Stimulated activated CD8-positive, alpha-beta memory T cell treated with anti-CD3 and anti-CD28 coated beads, Interleukin-2, amount 100 ng/mL, for 48 hours (primary cell): Measurements from ENCODE around the gene DNAJC16.
A peak's percentile ranks its signal among the peaks of the same experiment; 100 is the strongest.
"Not testable (repeated sequence)": the region's sequence is repeated elsewhere in the genome, so short reads cannot be mapped to it uniquely, and the experiment has no call there.

Experiments
- DNase-seq, 2 donors: peaks; one replicate each; pipeline ENCODE4 v3.0.0-alpha.2; 2020; ENCODE audit warnings: low read depth in 2 of 2

The DNAJC16 gene

DNA sequence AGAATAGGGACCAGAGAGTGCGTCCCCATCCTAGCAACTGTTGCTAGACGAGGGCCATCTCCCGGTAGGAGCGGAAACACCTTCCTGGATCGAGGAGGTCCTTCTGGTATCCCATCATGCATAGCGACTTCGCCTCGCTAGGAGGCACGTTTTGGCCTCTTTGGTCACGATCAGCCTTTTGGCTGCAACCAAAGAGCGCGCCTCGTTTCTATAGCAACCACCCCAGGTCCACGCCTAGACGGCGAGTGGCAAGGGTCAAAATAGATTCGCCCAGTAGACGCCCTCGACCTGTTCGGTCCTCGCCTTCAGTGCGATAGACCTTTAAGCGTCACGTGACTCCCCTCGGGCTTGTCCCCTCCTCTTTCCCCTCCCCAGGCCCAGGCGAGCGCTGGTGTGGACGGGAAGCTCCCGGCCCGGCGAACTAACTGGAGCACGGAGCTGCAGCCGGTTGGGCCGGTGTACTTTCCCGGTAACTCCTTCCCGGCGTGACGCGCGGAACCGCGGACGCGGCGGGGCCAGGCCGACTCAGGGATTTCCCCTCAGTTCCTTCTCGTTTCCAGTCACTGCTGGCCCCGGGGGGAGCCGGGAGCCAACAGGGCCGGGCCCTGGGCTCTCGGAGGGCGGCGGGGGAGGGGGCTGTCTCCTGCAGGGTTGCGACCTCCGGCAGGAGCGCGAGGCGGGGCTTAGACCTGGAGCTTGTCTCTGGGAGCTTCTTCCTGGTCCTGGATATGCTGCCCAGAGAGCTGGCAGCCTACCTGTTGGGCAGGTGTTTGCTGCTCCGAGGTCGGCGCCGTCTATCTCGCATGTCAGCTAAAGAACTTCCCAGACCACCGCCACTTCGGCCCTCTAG lies at the start of gene DNAJC16:
TSS of gene DNAJC16 (plus strand) at position 359 of the 850 bp plus-strand sequence. CDS start 2,258 bp downstream, outside the sequence.
- peak; percentile 90 to 96 for DNase-seq

DNA sequence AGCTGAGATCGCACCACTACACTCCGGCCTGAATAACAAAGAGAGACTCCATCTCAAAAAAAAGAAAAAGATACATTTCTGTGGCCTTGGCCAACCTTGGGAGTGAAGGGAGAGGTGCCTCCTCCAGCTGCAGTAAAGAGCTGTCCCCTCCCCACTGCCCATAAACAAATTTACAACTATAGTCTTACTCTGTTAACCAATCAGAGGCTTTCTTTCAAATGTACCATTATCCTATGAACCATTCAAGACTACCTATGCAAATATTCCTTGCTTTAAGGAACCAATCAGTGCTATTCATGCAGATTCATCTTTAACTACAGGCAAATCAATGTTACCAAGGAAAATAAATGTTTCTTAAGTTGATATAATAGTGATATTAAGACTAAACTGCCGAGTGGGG lies 49.7 kb upstream of the DNAJC16 start:
- DNase-seq: no peak

DNA sequence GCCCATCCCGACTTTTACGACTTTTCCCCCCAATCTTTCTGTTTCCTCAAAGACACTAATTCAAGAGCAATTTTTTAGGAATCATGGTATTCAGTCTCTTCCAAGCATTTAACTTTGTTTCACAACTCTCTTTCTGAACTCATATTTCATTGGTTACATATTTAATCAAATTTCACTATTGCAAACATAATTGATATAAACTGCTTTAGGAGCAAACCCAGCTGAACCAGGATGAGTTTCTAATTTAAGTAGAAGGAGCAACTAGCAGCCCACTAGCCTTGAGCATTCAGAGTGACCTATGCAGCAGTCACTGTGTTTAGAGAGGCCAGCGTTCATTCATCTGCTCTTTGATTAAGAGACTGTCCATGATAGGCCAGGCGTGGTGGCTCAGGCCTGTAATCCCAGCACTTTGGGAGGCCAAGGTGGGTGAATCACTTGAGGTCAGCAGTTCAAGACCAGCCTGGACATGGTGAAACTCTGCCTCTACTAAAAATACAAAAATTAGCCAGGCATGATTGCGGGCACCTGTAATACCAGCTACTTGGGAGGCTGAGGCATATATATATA lies 48.9 kb upstream of the DNAJC16 start:
- DNase-seq: no peak

DNA sequence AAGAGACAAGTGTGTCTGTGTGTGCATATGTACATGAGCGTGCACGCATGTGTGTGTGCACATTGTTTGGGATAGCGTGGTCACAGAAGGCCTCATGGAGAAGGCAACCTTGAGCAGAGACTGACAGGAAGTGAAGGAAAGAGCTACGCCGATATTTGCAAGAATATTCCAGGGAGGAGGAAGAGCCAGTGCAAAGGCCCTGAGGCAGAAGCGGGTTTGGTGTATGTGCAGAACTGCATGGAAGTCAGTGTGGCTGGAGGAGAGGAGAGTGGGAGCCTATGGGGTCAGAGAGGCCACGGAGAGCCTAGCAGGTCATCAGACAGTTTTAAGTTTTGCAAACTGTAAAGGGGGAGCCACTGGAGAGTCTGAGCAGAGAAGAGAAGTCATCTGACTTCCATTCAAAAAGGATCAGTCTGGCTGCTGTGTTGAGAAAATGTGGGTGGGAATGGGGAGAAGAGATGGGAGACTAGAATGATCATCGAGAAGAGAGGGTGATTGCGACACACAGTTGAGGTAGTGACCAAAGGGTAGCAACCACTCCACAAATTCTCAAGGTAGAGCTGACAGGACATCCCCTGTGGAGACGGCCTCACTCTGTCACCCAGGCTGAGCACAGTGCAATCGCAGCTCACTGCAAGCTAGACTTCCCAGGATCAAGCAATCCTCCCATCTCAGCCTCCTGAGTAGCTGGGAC lies 46.8 kb upstream of the DNAJC16 start:
- no peak for DNase-seq

DNA sequence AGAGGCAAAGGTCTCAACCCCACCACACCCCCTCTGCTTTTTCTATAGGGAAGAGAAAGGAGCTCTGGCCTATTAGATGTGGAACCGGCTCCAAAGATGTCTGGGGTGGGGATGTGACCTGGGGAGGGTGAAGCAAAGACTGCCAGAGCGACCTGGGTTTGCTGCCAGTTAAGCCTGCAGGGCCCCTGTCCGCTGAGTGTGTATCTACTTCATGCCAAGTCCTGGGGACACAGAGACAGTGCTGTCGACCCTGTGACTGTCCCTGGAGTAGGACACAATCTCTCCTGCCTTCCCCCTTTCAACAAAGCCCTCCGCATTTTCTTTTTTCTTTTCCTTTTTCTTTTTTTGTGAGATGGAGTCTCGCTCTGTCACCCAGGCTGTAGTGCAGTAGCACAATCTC lies 44.2 kb upstream of the DNAJC16 start:
- DNase-seq: not testable (repeated sequence)

DNA sequence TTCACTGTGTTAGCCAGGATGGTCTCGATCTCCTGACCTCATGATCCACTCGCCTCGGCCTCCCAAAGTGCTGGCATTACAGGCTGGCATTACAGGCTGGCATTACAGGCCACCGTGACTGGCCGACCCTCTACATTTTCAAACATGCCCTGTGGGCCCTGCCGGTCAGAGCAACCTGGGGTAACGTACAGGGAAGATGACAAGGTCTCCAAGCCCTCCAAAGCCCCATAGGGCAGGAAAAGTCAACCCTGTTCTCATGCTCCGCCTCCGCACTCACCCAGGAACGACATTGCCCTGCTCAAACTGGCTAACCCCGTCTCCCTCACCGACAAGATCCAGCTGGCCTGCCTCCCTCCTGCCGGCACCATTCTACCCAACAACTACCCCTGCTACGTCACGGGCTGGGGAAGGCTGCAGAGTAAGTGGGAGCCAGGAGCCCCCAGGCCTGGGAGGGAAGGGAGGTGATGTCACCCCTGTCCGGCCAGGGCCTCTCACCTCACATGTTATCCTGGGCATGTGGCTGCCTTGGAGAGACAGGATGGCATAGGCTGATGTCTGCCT lies 43.6 kb upstream of the DNAJC16 start:
- not testable (repeated sequence) for DNase-seq

DNA sequence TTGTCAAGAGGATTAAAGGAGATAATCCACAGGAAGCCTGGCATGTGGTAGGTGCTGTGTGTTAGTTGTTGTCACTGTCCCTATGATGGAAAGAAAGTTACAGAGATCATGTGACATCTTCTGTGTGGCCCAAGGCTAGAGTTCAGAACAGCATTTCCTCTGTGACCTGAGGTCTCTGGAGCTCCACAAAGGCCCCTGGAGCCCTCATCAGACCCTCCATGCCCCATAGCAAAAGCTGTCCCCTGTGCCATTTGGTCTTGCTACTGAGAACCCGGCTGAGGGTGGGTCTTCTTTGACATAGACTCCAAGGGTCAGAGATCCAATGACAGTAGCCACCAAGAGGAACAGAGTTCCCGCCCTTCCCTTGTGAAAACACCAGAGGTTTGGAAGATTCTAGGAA lies 42.7 kb upstream of the DNAJC16 start:
- no peak for DNase-seq

- DNase-seq: not testable (repeated sequence)
Measured at GRCh38 chr1:15484443-15484842, 42.2 kb upstream of the DNAJC16 start.

GRCh38 chr1:15485636-15486035 lies 41.0 kb upstream of the DNAJC16 start:
- no peak for DNase-seq

GRCh38 chr1:15486844-15487610 lies 39.6 kb upstream of the DNAJC16 start:
- DNase-seq: not testable (repeated sequence)

GRCh38 chr1:15488371-15488770 lies 38.3 kb upstream of the DNAJC16 start:
- no peak for DNase-seq

DNA sequence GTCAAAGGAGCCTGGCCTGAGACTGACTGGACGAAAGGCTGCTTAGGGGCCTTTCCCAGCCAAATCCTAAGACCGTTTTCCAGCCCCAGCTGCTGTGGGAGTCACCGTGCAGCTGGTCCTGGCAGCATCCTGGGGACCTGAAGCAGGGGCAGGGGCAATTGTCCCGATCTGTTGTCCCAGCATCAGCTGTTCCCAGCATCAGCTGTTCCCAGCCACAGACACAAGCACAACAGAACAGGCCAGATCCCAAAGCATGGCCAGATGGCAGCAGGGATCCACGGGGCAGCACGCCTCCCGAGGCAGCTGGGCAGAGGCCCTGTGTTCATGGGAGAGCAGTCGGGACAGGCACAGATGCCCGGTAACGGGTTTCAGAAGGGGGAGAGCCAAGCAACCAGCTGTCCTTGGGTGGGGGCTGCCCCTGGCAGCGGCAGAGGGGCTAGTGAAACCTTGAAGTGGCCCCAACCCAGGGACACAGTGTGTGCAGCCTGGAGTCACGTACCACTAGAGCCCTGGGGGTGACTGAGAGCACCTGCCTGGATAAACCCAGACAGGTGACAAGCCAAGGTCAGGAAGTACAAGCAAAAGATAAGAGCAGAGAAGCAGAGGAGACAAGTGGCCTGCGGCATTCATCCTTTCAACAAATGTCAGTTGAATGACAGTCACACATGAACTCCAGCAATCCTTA lies 37.5 kb upstream of the DNAJC16 start:
- no peak for DNase-seq

- not testable (repeated sequence) for DNase-seq
Measured at GRCh38 chr1:15491010-15491409, 35.6 kb upstream of the DNAJC16 start.

- DNase-seq: no peak
Measured at GRCh38 chr1:15492596-15492995, 34.1 kb upstream of the DNAJC16 start.

GRCh38 chr1:15493869-15494390 lies 32.7 kb upstream of the DNAJC16 start:
- no peak for DNase-seq

DNA sequence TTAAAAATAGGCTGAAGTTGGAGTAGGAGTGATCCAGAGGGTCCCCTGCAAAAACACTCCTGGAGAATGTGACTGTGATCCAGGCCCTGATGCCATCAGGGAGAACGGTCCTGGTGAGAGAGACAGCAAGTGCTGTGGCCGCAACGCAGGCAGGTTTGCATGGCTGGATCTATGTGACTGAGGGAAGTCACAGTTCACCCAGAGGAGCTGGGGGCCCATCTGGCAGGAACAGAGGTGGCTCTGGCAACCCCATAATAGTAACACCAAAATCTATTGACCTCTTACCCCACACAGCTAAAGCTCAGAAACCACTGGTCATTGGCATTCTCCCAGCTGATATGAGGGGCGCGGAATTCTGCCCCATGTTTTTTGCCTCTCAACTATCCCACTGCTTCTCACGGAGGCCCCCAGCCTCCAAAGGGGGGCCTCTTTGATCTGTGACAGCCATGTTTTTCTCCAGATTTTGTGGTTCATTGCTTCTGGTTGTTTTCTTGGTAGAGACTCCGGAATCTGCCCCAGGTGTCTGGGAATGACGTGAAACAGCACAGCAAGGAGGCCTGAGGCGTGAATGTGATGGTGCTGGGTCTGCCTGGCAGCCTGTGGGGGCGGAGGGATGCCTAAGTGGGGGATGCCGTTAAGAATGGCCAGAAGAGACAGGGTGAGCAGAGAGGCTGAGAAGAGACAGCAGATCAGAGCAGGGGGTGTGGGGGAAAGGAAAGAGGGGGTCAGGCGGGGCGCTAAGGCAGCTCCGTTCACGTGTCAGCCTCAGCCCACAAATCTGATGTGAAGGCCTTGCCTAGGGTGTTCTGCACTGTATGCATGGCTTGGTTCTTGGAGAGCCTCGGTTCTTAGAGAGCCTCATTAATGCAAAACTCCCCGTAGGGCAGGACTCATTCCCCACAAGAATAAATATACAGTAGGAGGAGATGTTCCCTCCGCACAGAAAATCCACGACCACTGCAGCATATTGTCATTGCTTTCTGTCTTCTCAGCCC lies 26.2 kb upstream of the DNAJC16 start:
- DNase-seq: no peak

- peak; percentile 41 to 49 for DNase-seq
Measured at GRCh38 chr1:15501208-15502032, 25.2 kb upstream of the DNAJC16 start.

- no peak for DNase-seq
Measured at GRCh38 chr1:15504436-15504835, 22.2 kb upstream of the DNAJC16 start.

- no peak for DNase-seq
Measured at GRCh38 chr1:15506831-15507230, 19.8 kb upstream of the DNAJC16 start.
